Transverse colon (tissue), 4 donors: Measurements from ENCODE around the gene ALDH1A1. TPM values are rescaled to one million over a fixed set of nuclear protein-coding genes. Genes with fewer than 3 reads are reported as not detected.

Experiments
- DNase-seq: peaks from one replicate; pipeline ENCODE4 v3.0.0-alpha.2; 2019
- H3K27ac ChIP-seq, 4 donors: fragments of 200-600 bp; sonication (generic); 2 replicates each; pipeline ENCODE4 v1.5.1; 2016 to 2018; ENCODE audit warnings: inconsistent platforms in 4 of 4
- H3K27me3 ChIP-seq: fragments of 200-600 bp; sonication (generic); 2 replicates; pipeline ENCODE4 v1.5.1; 2017; ENCODE audit warnings: inconsistent platforms
- H3K36me3 ChIP-seq, 4 donors: fragments of 200-600 bp; sonication (generic); 2 replicates each; pipeline ENCODE4 v1.5.1; 2017 to 2019; ENCODE audit warnings: inconsistent platforms in 4 of 4
- H3K4me1 ChIP-seq, 4 donors: fragments of 200-600 bp; sonication (generic); 2 replicates each; pipeline ENCODE4 v1.5.1; 2017 to 2020; ENCODE audit warnings: inconsistent platforms in 4 of 4
- H3K4me3 ChIP-seq, 4 donors: fragments of 200-600 bp; sonication (generic); 1 replicate in 1 of 4; 2 replicates in 3 of 4; pipeline versions ENCODE4 v1.5.1 to v1.6.1; 2017 to 2019; ENCODE audit warnings: inconsistent platforms in 4 of 4
- H3K9me3 ChIP-seq, 2 donors: fragments of 200-600 bp; sonication (generic); 2 replicates each; pipeline ENCODE4 v1.5.1; 2017 to 2019; ENCODE audit warnings: inconsistent platforms in 2 of 2
- CTCF ChIP-seq, 5 experiments: fragments of 200-600 bp in 3 of 5; fragments of 450-650 bp in 2 of 5; sonication (generic) in 3 of 5; IDR thresholded peaks; 1 replicate in 2 of 5; 2 replicates in 3 of 5; pipeline ENCODE4 v1.5.1; 2016 to 2017; ENCODE audit warnings: antibody characterized with exemption in 5 of 5, inconsistent platforms in 3 of 5, mild to moderate bottlenecking in 2 of 5, moderate library complexity in 1 of 5
- EP300 ChIP-seq: sonication (generic); formaldehyde crosslinking; IDR thresholded peaks from one replicate; pipeline ENCODE4 v1.6.1; 2017; ENCODE audit warnings: antibody characterized with exemption, low read depth
- POLR2A ChIP-seq: fragments of 450-650 bp; IDR thresholded peaks from one replicate; pipeline ENCODE4 v1.6.1; 2016; ENCODE audit warnings: antibody characterized with exemption, mild to moderate bottlenecking, moderate library complexity
- POLR2AphosphoS5 ChIP-seq, 3 donors: sonication (generic); formaldehyde crosslinking; IDR thresholded peaks; one replicate each; pipeline ENCODE4 v1.6.1; 2016; ENCODE audit warnings: antibody characterized with exemption in 3 of 3
- WGBS, 2 donors: methylation state at CpG; one replicate each; pipeline ENCODE4 v1.1.5; 2018; ENCODE audit warnings: low coverage in 1 of 2; 5-methylcytosine and 5-hydroxymethylcytosine counted together
- in situ Hi-C, 4 donors: fragments of 200-750 bp; cut with MboI; loops; one replicate each; pipeline versions ENCODE4 v1.15.0 to v1.15.1; 2017; ENCODE audit warnings: low sequenced_read_pairs in 3 of 4, low pct_ligation_motif_present in 1 of 4, low pct_unique_long_range_greater_than_20kb in 1 of 4
- intact Hi-C: fragments of 100-400 bp; cut with DNase I; formaldehyde crosslinking; loops from one replicate; pipeline ENCODE4 v1.15.1; 2023; ENCODE audit warnings: low total_unique reads
- total RNA-seq, 4 donors: library from RNA; depleted of rRNA; stranded (reverse); fragments of >200 nt; gene quantifications; one replicate each; pipeline ENCODE4 v1.1.0, GENCODE V29; 2016

ALDH1A1 gene
- total RNA-seq, 4 donors from 2014 or later: 76.3 to 566 (median 288) TPM

DNA sequence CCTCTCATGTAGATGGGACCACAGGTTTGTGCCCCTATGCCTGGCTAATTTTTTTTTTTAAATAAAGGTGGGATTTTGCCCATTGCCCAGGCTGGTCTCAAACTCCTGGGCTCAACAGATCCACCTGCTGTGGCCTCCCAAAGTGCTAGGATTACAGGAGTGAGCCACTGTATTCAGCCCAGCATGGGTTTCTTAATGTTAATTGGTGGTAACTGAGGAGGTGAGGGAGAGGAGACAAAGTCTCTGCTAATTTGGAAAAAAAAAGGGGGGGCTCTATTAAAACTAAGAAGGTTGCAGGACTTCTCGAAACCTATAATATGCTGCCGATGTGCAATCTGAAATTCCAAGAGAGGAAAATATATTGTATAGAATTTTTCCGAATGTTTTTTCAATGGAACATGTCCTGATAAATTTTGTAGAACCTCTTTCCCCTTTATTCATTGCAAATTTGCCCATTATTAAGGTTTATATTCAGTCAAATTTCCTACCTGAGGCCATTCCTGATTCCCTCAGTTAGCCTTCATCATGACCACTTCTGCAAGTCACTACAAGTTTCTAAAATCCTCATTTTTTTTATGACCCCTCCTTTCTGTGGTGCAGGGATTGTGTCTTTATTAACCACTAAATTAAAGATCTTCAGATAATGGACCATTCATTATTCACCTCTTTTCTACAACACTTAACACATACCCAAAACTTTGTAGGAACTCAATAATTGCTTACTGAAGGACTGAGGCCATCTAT lies 52.9 kb downstream of the ALDH1A1 start:
- WGBS, 2 donors: 89 to 94% methylated on average over 3 of the region's 3 CpGs
- Histone ChIP-seq H3K36me3 (peaks cover 0 to 16% (median 3%) of the 10 kb centered on the region in 4 donors), H3K4me1 (no peaks in the 10 kb centered on the region), H3K9me3 (no peaks in the 10 kb centered on the region), H3K27me3 (no peaks in the 10 kb centered on the region), H3K4me3 (no peak overlapping the region), H3K27ac (peak overlapping the region in 3 of 4 donors; percentile 32 to 56 (median 48))
- TF ChIP-seq CTCF (IDR thresholded peaks at IDR 0.05) (no peak), POLR2AphosphoS5 (IDR thresholded peaks at IDR 0.05) (no peak), POLR2A (no peak), EP300 (no peak)
- in situ Hi-C loops (no loop called here), intact Hi-C loops (no loop called here)
- no peak for DNase-seq

GRCh38 chr9:72898784-72899733 lies 53.8 kb downstream of the ALDH1A1 start:
- Histone ChIP-seq H3K4me1 (no peaks in the 10 kb centered on the region), H3K9me3 (no peaks in the 10 kb centered on the region), H3K27ac (peak overlapping the region in 3 of 4 donors; percentile 48 to 57 (median 56)), H3K4me3 (no peak overlapping the region), H3K27me3 (no peaks in the 10 kb centered on the region), H3K36me3 (peaks cover 0 to 9% (median 3%) of the 10 kb centered on the region in 4 donors)
- in situ Hi-C loops: no loop called here
- intact Hi-C loops: no loop called here
- 50 to 51% methylated on average over 3 to 4 of the region's 4 CpGs for WGBS, 2 donors
- no peak for TF ChIP-seq EP300
- TF ChIP-seq POLR2AphosphoS5 (IDR thresholded peaks at IDR 0.05): peak in 1 of 3 donors; percentile 43
- no peak for TF ChIP-seq CTCF (IDR thresholded peaks at IDR 0.05)
- no peak for TF ChIP-seq POLR2A
- DNase-seq: no peak

DNA sequence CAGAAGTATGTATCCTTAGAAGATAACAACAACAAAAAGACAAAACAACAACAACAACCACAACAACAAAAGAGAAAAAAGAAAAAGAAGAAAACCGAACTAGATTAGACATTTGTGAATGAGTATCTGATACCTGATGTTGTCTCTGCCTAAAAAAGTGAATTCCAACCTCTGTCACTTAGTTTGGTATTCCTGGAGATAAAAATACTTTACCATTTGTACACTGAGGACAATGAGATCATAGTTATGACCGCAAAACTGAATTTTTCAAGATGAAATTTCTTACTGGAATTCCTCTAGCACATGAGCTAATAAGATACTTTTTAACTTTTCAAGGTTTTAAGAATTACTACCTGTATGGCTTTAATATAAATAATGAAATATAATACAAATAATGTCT lies 54.5 kb downstream of the ALDH1A1 start:
- TF ChIP-seq POLR2A: no peak
- WGBS, 2 donors: 71 to 79% methylated on average over 2 of the region's 2 CpGs
- Histone ChIP-seq H3K9me3 (no peaks in the 10 kb centered on the region), H3K4me1 (no peaks in the 10 kb centered on the region), H3K27ac (peak overlapping the region in 3 of 4 donors; percentile 48 to 57 (median 56)), H3K36me3 (peaks cover 0 to 9% (median 3%) of the 10 kb centered on the region in 4 donors), H3K4me3 (no peak overlapping the region), H3K27me3 (no peaks in the 10 kb centered on the region)
- no peak for DNase-seq
- intact Hi-C loops (no loop called here), in situ Hi-C loops (no loop called here)

DNA sequence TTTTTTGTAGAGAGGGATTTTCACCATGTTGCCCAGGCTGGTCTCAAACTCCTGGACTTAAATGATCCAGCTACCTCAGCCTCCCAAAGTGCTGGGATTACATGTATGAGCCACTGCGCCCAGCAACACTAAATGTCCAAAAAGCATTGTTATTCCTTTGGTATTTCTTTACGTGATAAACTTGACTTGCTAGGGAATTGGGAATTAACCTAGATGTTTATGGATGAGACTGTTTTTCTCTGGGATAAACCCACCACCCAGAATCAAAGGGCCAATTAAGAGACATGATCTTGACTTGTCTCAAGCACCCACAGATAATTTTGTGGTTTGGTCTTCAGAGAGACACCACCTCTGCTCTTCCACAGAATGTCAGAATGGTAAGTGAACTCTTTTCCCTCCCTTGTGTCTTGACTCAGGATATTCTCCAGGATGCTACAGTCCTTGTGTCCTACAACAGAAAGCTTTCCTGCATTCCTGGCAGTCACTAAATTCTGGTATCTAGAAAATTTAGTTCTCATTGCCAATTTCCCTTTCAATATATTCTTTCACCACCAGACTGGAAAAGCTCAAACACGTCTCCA lies 55.7 kb downstream of the ALDH1A1 start:
- H3K36me3 ChIP-seq: peaks cover 0 to under 1% (median 0%) of the 10 kb centered on the region in 4 donors
- in situ Hi-C loops (no loop called here), intact Hi-C loops (no loop called here)
- no peaks in the 10 kb centered on the region for H3K9me3 ChIP-seq
- peak overlapping the region in 2 of 4 donors; percentile 0 to 48 for H3K27ac ChIP-seq
- 51 to 69% methylated on average over 2 to 3 of the region's 3 CpGs for WGBS, 2 donors
- DNase-seq: no peak
- H3K27me3 ChIP-seq: no peaks in the 10 kb centered on the region
- no peak overlapping the region for H3K4me3 ChIP-seq
- no peak for TF ChIP-seq EP300
- no peak for TF ChIP-seq POLR2AphosphoS5 (IDR thresholded peaks at IDR 0.05)
- no peak for TF ChIP-seq CTCF (IDR thresholded peaks at IDR 0.05)
- no peak for TF ChIP-seq POLR2A
- H3K4me1 ChIP-seq: no peaks in the 10 kb centered on the region
